ENCODE measurements around the gene WRAP73.

Gene WRAP73

GRCh38 chr1:3681898-3682806 is 32.2 kb upstream of the WRAP73 start:
- DNase-seq = no peak

GRCh38 chr1:3681231-3681897 is 31.5 kb upstream of the WRAP73 start:
- DNase-seq = no peak

GRCh38 chr1:3680488-3681230 is 30.8 kb upstream of the WRAP73 start:
- no peak for DNase-seq

GRCh38 chr1:3679799-3680453 is 30.0 kb upstream of the WRAP73 start:
- no peak for DNase-seq

GRCh38 chr1:3679098-3679555 is 29.2 kb upstream of the WRAP73 start:
- DNase-seq = no peak

GRCh38 chr1:3678361-3679097 is 28.6 kb upstream of the WRAP73 start:
- no peak for DNase-seq

GRCh38 chr1:3677484-3677883 is 27.6 kb upstream of the WRAP73 start:
- no peak for DNase-seq

GRCh38 chr1:3676581-3677470 is 26.9 kb upstream of the WRAP73 start:
- no peak for DNase-seq

- DNase-seq = no peak
Observed at GRCh38 chr1:3675436-3675835, 25.5 kb upstream of the WRAP73 start.

GRCh38 chr1:3674100-3675094 is 24.5 kb upstream of the WRAP73 start:
- DNase-seq = no peak

- DNase-seq = no peak
Observed at GRCh38 chr1:3673381-3674099, 23.6 kb upstream of the WRAP73 start.

GRCh38 chr1:3672971-3673361 is 23.1 kb upstream of the WRAP73 start:
- no peak for DNase-seq

- DNase-seq = no peak
Observed at GRCh38 chr1:3672231-3672970, 22.5 kb upstream of the WRAP73 start.

- DNase-seq = no peak
Observed at GRCh38 chr1:3671371-3672180, 21.7 kb upstream of the WRAP73 start.

GRCh38 chr1:3670823-3671265 is 20.9 kb upstream of the WRAP73 start:
- no peak for DNase-seq

- DNase-seq = no peak
Observed at GRCh38 chr1:3669971-3670431, 20.1 kb upstream of the WRAP73 start.

GRCh38 chr1:3669421-3669821 is 19.5 kb upstream of the WRAP73 start:
- no peak for DNase-seq
